HG03442 (cell line): Measurements from ENCODE around the gene ATG101.

ENCODE experiments used
- ATAC-seq: cut with Tn5 transposase; IDR thresholded peaks from one replicate; pipeline ENCODE4 v1.9.1; 2021; ENCODE audit warnings: mild to moderate bottlenecking, moderate library complexity; ENCODE audit not compliant: unreplicated experiment

Gene ATG101, protein sequence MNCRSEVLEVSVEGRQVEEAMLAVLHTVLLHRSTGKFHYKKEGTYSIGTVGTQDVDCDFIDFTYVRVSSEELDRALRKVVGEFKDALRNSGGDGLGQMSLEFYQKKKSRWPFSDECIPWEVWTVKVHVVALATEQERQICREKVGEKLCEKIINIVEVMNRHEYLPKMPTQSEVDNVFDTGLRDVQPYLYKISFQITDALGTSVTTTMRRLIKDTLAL

GRCh38 chr12:52069327-52070184, at the start of gene ATG101:
Gene ATG101 (plus strand): TSS chr12:52069978. CDS start chr12:52073651, 3,673 bp downstream.
- ATAC-seq, result peak; percentile 92

DNA sequence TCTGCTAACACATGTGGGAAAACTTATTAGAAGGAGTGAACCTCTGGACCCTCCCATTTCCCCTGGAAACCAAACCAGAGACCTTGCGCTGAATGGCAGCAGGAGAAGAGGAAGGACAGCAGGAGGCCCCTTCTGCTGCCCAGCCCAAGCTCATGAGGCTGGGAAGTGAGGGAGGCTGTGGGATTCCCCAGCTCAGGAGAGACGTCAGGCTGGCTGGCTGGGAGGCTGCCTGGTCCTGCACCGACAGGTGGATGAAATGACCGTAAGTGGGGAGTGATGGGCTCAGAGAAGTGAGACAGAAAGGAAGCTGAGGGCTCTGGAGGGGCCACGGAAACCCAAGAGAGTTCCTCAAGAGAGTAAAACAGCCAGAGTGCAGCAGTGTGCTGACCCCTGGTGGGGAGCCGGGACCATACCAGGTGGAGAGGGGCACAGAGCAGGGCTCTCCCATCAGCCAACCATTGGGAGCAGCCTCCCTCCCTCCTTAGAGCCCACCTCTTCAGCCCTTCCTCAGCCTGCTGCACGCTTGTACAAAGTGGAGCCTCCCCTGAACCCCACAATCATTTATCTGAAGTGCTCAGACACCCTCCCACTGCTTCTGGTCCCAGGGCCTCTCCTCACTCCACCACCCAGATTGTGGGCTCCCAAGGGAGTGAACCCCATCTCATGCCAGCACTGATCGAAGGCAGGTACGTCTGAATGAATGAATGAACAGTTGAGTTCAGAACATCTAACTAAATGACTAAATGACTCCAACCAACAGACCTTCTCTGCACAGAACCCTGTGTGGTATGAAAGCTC, 49.0 kb upstream of the ATG101 start:
- ATAC-seq, result no peak

GRCh38 chr12:52022841-52023181, 47.0 kb upstream of the ATG101 start:
- ATAC-seq, result no peak

DNA sequence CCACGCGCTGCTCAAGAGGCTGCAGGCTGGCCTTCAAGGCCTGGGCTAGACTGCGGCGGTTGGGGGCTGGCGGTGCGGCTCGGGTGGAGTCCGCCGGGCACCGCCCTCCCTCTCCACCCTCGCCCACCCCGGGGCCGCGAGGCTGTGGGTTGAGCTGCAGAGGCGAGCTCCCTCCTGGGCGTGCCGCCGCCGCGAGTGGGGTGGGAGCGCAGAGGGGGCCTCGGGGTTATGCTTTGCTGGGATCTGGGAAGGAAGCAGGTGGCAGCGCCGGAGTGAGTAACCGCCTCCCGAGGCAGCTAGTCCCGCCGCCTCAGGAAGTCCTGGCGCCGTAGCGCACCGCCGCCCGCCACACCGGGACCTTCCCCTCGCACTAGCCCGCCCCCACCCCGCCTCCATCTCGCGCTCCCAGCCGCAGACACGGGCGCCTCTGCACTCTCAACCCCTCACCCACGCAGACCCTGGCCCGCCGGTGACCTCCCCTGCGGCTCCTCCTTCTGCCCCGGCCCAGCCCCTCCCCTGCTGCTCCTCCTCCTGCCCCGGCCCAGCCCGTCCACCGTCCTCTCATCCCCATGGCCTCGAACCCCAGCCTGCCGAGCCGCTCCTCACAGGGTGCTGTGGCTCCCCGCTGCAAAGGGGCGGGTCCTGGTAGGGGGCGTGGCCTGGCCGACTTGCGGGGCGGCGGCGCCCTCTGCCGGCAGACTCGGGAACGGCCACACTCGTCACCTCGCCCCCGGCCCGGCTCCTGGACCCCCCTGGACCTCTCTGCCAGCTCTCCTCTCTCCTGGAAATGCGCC, 46.4 kb upstream of the ATG101 start:
- no peak for ATAC-seq

DNA sequence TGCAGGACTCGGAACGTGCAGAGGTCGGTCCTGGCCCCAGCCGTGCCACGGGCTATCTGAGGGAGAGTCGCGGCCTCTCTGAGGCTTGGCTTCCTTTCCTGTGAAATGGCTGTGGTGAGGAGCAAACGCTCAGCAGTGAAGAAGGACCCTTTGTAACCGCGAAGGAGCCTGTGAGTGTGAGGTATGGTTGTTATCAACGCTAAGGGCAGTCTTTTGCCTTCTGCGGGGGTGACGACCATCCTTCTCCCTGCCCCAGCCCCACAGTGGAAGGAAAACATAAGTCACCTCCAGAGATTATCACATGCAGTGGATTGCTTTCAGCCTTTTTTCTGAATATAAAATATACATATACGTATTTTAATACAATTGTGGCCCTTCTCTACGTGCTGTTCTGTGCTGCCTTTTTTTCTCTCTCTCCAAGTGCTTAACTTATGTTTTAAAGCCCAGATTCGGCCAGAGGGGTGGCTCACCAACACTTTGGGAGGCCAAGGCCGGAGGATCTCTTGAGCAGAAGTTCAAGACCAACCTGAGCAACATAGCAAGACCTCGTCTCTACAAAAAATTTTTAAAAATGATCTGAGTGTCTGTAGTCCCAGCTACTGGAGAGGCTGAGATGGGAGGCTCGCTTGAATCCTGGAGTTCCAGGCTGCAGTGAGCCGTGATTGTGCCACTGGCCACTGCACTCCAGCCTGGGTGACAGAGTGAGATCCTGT, 45.6 kb upstream of the ATG101 start:
- no peak for ATAC-seq

DNA sequence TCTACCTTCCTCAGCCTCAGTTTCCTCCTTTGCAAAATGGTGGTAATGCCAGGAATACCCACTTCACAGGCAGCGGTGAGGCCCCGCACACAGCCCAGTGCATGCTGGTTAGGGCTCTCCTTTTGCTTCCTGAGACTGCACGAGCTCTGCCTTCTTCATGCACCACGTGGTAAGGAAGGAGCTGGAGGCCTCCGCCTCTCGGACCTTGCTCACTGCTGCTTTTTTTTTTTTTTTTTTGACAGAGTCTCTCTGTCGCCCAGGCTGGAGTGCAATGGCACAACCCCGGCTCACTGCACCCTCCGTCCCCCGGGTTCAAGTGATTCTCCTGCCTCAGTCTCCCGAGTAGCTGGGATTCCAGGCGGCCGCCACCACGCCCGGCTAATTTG, 44.9 kb upstream of the ATG101 start:
- no peak for ATAC-seq

- ATAC-seq, result no peak
These were observed 43.5 kb upstream of the ATG101 start for GRCh38 chr12:52026263-52026662.

GRCh38 chr12:52027085-52027843, 42.5 kb upstream of the ATG101 start:
- no peak for ATAC-seq

DNA sequence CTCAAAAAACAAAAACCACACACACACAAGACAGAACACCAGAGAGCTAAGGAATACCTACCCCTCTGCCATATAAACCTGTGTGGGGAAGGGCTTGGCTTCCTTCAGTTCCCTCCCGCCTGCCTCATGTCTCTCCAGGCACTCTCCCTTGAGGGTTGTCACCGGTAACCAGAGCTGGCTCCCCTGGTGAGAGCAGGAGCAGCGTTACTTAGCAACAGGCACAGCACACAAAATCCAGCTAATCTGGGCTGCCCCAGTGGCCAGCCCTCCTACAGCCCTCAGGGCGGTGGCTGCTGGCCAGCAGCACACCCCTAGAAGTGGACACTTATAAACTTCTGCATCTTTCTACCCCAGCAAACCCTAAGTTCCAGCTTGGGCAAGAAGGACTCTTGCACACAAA, 40.1 kb upstream of the ATG101 start:
- no peak for ATAC-seq

DNA sequence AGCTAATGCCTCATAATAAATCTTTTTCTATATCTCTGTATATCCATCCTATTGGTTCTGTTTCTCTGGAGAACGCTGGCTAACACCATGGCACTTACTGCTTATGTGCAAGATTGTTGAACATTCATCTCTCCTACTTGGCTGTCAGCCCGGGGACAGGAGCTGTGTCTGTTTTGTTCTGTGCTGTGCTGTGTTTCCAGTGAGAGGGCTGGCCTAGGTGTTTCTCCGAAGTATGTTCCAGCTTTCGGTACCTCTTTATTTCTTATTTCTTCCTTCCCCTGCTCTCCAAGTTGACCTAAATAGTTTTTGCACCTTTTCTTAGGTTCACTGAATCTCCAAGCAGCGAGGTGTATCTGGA, 37.4 kb upstream of the ATG101 start:
- ATAC-seq, result no peak

DNA sequence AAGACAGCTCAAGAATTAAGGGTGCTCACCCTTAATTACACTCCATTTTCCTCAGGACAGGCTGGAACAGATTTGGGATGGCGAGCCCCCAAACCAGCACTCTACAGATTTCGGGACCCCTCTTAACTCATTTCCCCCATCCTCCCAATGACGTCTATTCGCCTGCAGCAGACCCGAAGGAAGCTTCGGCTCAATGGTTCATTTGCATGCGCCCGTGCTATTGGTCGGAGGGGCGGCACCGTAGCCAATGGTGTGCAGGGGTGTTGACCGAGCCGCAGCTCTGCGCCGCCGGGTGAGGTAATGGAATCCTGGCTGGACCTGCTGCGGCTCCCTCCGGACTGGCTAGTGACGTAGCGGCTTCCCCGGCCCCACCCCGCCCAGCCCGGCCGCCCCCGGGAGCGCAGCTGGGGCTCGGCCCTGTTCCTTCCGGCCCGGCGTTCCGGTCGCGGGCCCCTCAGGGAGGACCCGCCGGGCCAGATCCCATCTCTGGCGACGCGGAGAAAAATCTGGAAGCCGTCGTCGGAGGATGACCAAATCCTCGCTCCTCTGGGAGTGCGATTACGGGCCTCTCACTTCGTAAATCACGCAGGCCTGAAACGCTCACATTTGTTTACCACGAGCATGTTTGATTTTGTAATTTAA, 36.9 kb upstream of the ATG101 start:
- ATAC-seq, result peak; percentile 91

- no peak for ATAC-seq
These were observed 36.2 kb upstream of the ATG101 start for GRCh38 chr12:52033446-52034140.

GRCh38 chr12:52035190-52035589, 34.6 kb upstream of the ATG101 start:
- no peak for ATAC-seq

DNA sequence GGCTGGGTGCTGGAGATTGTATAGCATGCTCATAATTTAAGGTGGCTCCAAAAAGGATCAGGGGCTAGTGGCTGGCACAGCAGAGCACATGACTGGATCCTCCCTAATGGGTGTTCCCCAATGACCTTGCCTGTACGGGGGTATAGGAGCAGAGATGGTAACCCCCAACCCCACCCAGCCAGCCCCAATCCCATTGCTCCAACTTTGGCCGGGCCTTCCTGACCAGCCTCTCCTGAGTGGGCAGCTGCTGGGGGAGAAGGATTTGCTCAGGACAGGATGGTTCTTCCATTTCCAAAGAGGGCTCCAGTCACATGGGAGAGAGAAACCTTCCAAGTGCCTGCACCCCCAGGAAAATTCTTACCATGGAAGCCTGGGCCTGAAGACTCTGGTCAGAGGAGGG, 33.9 kb upstream of the ATG101 start:
- ATAC-seq, result no peak

- ATAC-seq, result peak; percentile 42
These were observed 33.1 kb upstream of the ATG101 start for GRCh38 chr12:52036587-52037171.

DNA sequence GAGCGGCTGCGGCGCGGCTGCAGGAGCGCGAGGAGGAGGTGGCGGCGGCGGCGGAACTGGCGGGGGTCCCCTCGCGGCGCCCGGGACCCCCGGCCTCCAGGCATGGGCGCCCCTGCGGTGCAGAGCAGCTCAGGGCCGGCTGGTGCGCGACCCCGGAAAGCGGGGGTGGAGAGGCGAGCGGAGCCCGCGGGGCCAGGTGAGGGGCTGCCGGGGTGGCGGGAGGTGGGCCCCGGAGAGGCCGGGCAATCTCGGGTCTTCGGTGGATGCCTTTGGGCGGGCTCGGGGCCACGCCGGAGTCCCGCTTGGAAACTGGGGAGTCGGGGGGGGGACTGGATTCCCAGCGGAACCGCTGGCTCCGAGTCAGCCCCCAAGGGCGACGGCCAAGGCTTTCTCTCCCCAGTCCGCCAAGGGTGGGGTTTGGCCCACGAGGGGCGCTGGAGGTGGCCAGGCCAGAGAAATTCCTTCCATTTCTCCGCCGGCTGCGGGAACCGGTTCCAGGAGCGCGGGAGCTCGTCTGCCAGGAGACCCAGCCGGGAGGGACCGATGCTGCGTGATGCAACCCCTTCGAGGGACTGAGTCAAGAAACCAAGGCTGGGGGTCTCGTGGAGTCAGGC, 32.4 kb upstream of the ATG101 start:
- ATAC-seq, result no peak

DNA sequence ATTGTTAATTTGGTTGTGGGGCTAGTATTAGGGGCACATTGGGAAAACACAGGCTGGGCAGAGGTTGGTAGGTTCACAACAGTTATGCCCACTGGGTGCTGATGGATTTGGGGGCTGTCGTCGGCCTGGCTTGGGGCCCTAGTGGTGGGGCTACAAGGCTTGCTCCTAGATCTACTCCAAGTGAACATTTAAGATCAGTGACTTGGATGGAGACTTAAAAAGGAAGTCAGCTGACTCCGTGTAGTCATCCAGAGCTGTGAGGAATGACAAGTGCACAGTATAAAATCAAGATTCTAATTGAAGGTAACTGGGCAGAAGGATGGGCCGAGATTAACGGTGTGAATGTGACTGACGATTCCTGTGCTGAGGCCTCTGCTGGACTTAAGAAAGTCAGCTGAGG, 31.3 kb upstream of the ATG101 start:
- ATAC-seq, result no peak

- ATAC-seq, result no peak
These were observed 28.7 kb upstream of the ATG101 start for GRCh38 chr12:52041035-52041434.
